Body of pancreas (tissue), 4 donors: Measurements from ENCODE around the gene ZNF281.

Experiments
- CTCF ChIP-seq, 7 experiments: fragments of 450-650 bp in 4 of 7; fragments of 200-600 bp in 3 of 7; sonication (generic) in 3 of 7; IDR thresholded peaks; one replicate each; pipeline ENCODE4 v1.5.1; 2016 to 2019; ENCODE audit warnings: antibody characterized with exemption in 7 of 7
- POLR2A ChIP-seq, 3 donors: fragments of 450-650 bp; IDR thresholded peaks; one replicate each; pipeline ENCODE4 v1.6.1; 2016; ENCODE audit warnings: antibody characterized with exemption in 3 of 3, mild to moderate bottlenecking in 2 of 3

GRCh38 chr1:200438911-200439310 lies 29.1 kb upstream of the ZNF281 start:
- TF ChIP-seq POLR2A (IDR thresholded peaks at IDR 0.05) (no peak), CTCF (IDR thresholded peaks at IDR 0.05) (no peak)
